Keratinocyte (primary cell): ENCODE measurements around the gene MTF1. TPM values are rescaled to one million over a fixed set of nuclear protein-coding genes. Genes with fewer than 3 reads are reported as not detected.

Experiments
- DNase-seq: peaks from one replicate; pipeline ENCODE4 v3.0.0-alpha.2; 2011; ENCODE audit warnings: low read depth, missing footprints, low spot score
- FAIRE-seq: peaks from 2 replicates; lab custom pipeline; 2011; peaks lifted over from hg19 to GRCh38; lab: Jason Lieb, UNC
- H2AFZ ChIP-seq: 2 replicates; pipeline ENCODE4 v1.6.0; 2012; ENCODE audit warnings: low read length, control low read depth, inconsistent platforms; ENCODE audit not compliant: control insufficient read depth
- H3K27ac ChIP-seq: 2 replicates; pipeline ENCODE4 v1.5.1; 2011; ENCODE audit warnings: low read length; ENCODE audit not compliant: control insufficient read depth, insufficient read depth
- H3K27me3 ChIP-seq: 3 replicates; pipeline ENCODE4 v1.6.0; 2011; ENCODE audit warnings: low read length; ENCODE audit not compliant: control insufficient read depth, insufficient read depth; ENCODE audit errors: extremely low read depth
- H3K36me3 ChIP-seq, 2 experiments: 2 replicates in 1 of 2; 3 replicates in 1 of 2; pipeline ENCODE4 v1.5.1; 2011; ENCODE audit warnings: low read length in 2 of 2, mild to moderate bottlenecking in 1 of 2; ENCODE audit not compliant: control insufficient read depth in 2 of 2, insufficient read depth in 2 of 2; ENCODE audit errors: extremely low read depth in 1 of 2
- H3K4me1 ChIP-seq: 3 replicates; pipeline ENCODE4 v1.5.1; 2011; ENCODE audit warnings: low read length; ENCODE audit not compliant: control insufficient read depth, insufficient read depth; ENCODE audit errors: extremely low read depth
- H3K4me2 ChIP-seq: 3 replicates; pipeline ENCODE4 v1.6.0; 2011; ENCODE audit warnings: low read depth, low read length; ENCODE audit not compliant: control insufficient read depth, insufficient read depth; ENCODE audit errors: extremely low read depth
- H3K4me3 ChIP-seq, 3 experiments: fragments of 200-600 bp in 1 of 3; sonication (generic) in 1 of 3; 2 replicates in 2 of 3; 3 replicates in 1 of 3; pipeline ENCODE4 v1.5.1; 2011 to 2016; ENCODE audit warnings: low read length in 3 of 3, mild to moderate bottlenecking in 3 of 3, control low read depth in 2 of 3, inconsistent platforms in 1 of 3, low read depth in 1 of 3, mixed read lengths in 1 of 3, mixed run types in 1 of 3, moderate library complexity in 1 of 3; ENCODE audit not compliant: control insufficient read depth in 2 of 3, insufficient read depth in 2 of 3; ENCODE audit errors: extremely low read depth in 1 of 3
- H3K79me2 ChIP-seq: 2 replicates; pipeline ENCODE4 v1.6.0; 2012; ENCODE audit warnings: low read length; ENCODE audit not compliant: control insufficient read depth, insufficient read depth
- H3K9ac ChIP-seq: 3 replicates; pipeline ENCODE4 v1.6.0; 2011; ENCODE audit warnings: low read length; ENCODE audit not compliant: control insufficient read depth, insufficient read depth; ENCODE audit errors: extremely low read depth
- H3K9me1 ChIP-seq: 3 replicates; pipeline ENCODE4 v1.6.0; 2011; ENCODE audit warnings: low read length; ENCODE audit not compliant: control insufficient read depth, insufficient read depth; ENCODE audit errors: extremely low read depth
- H3K9me3 ChIP-seq: 2 replicates; pipeline ENCODE4 v1.5.1; 2012; ENCODE audit warnings: low read depth, low read length; ENCODE audit not compliant: control insufficient read depth
- H4K20me1 ChIP-seq: 3 replicates; pipeline ENCODE4 v1.6.0; 2011; ENCODE audit warnings: low read length; ENCODE audit not compliant: control insufficient read depth, insufficient read depth; ENCODE audit errors: extremely low read depth
- EZH2 ChIP-seq: IDR thresholded peaks from one replicate; pipeline ENCODE4 v1.6.1; 2012; ENCODE audit warnings: inconsistent platforms, mild to moderate bottlenecking, low read length, moderate library complexity
- dilution Hi-C: fragments of 300-500 bp; cut with MboI; formaldehyde crosslinking; loops from one replicate; pipeline ENCODE4 v1.7.0; 2020; ENCODE audit warnings: low sequenced_read_pairs; ENCODE audit not compliant: extremely low pct_ligation_motif_present
- polyA plus RNA-seq, 5 experiments: library from polyadenylated mRNA; depleted of rRNA in 3 of 5; stranded (reverse) in 3 of 5; stranded (forward) in 1 of 5; unstranded in 1 of 5; fragments of >200 nt; gene quantifications; 1 replicate in 1 of 5; 2 replicates in 3 of 5; 3 replicates in 1 of 5; pipeline versions ENCODE4 v1.2.1 to v1.2.3, GENCODE V29; 2011 to 2012; ENCODE audit warnings: missing spikeins in 2 of 5, low read depth in 1 of 5, low replicate concordance in 1 of 5
- TF ChIP-seq, protein P1 (sequence below), 3 experiments: IDR thresholded peaks in 1 of 3; conservative IDR thresholded peaks in 1 of 3; optimal IDR thresholded peaks in 1 of 3; 2 replicates in 2 of 3; 3 replicates in 1 of 3; pipeline versions ENCODE3 to v1.5.1; 2011; ENCODE audit warnings: low read length in 3 of 3, mild to moderate bottlenecking in 3 of 3, moderate library complexity in 2 of 3, control low read depth in 1 of 3, inconsistent platforms in 1 of 3; ENCODE audit not compliant: insufficient read depth in 2 of 3; ENCODE audit errors: extremely low read depth in 1 of 3

MTF1 gene
- polyA plus RNA-seq, 1 donor (not counting 4 experiments of a cell fraction or from before 2014, with no cell fraction given): 13.1 TPM

- no peak for TF ChIP-seq EZH2
- TF ChIP-seq, protein P1, sequence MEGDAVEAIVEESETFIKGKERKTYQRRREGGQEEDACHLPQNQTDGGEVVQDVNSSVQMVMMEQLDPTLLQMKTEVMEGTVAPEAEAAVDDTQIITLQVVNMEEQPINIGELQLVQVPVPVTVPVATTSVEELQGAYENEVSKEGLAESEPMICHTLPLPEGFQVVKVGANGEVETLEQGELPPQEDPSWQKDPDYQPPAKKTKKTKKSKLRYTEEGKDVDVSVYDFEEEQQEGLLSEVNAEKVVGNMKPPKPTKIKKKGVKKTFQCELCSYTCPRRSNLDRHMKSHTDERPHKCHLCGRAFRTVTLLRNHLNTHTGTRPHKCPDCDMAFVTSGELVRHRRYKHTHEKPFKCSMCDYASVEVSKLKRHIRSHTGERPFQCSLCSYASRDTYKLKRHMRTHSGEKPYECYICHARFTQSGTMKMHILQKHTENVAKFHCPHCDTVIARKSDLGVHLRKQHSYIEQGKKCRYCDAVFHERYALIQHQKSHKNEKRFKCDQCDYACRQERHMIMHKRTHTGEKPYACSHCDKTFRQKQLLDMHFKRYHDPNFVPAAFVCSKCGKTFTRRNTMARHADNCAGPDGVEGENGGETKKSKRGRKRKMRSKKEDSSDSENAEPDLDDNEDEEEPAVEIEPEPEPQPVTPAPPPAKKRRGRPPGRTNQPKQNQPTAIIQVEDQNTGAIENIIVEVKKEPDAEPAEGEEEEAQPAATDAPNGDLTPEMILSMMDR (optimal IDR thresholded peaks at IDR 0.05 in 1 of 3, IDR thresholded peaks at IDR 0.05 in 1 of 3, conservative IDR thresholded peaks at IDR 0.05 in 1 of 3; ENCODE audit: extremely low read depth in 1 of 3, insufficient read depth in 2 of 3, low read length in 3 of 3): no peak
- Histone ChIP-seq H3K4me1 (no peaks in the 10 kb centered on the region), H3K9me1 (no peaks in the 10 kb centered on the region), H3K4me3 (no peak overlapping the region), H3K9ac (no peak overlapping the region), H3K27me3 (peaks cover 61% of the 10 kb centered on the region), H3K27ac (no peak overlapping the region), H4K20me1 (no peaks in the 10 kb centered on the region), H3K9me3 (no peaks in the 10 kb centered on the region), H2AFZ (no peak overlapping the region), H3K79me2 (no peaks in the 10 kb centered on the region), H3K36me3 (no peaks in the 10 kb centered on the region), H3K4me2 (no peak overlapping the region)
- FAIRE-seq (no peak), DNase-seq (no peak)
- dilution Hi-C loops: no loop called here
Measured at GRCh38 chr1:37767488-37767887, 91.9 kb downstream of the MTF1 start.

DNA sequence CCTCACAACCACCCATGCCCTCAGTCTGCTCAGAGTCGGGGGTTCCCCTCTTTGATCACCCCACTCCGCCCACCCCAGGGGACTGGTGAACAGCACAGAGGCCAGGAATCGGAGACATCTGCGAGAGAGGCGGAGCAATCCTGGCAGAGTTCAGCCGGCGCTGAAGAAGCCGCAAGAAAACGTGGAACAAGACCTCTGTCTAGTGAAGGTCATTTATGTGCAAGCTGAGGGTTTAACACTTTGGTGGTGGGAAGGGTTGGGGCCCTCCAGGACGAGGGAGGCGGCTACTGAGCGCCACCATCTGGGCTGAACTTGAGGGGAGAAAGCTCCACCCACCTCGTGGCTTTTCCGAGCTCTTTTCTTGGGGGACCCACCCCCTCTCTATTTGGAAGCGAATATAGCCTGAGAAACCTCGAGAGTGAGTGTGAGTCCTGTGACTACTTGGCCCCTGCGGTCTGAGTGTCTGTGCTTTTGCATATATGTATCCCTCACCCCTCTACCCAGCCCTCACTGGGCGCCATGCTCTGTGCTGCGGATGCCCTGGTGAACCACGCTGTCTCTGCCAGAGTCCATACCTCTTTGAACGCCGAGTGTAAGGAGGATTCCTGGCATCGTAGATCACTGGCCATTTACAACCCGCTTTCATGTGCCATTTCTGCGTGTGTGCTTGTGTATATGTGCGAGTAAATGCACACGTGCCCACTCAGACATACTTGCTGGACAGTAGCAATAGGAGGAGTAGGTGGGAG, 93.3 kb downstream of the MTF1 start:
- H3K36me3 ChIP-seq: no peaks in the 10 kb centered on the region
- TF ChIP-seq, protein P1 (optimal IDR thresholded peaks at IDR 0.05 in 1 of 3, IDR thresholded peaks at IDR 0.05 in 1 of 3, conservative IDR thresholded peaks at IDR 0.05 in 1 of 3; ENCODE audit: extremely low read depth in 1 of 3, insufficient read depth in 2 of 3, low read length in 3 of 3): peak in 1 of 3 experiments; percentile 35
- peak; percentile 75 for TF ChIP-seq EZH2
- DNase-seq (no peak), FAIRE-seq (no peak)
- no peak overlapping the region for H2AFZ ChIP-seq
- no peaks in the 10 kb centered on the region for H4K20me1 ChIP-seq
- no peak overlapping the region for H3K9ac ChIP-seq
- H3K9me1 ChIP-seq: no peaks in the 10 kb centered on the region
- no peak overlapping the region for H3K4me3 ChIP-seq
- no peaks in the 10 kb centered on the region for H3K79me2 ChIP-seq
- H3K9me3 ChIP-seq: no peaks in the 10 kb centered on the region
- peaks cover 69% of the 10 kb centered on the region for H3K27me3 ChIP-seq
- no peaks in the 10 kb centered on the region for H3K4me1 ChIP-seq
- peak overlapping the region; percentile 10 for H3K4me2 ChIP-seq
- dilution Hi-C loops: no loop called here
- H3K27ac ChIP-seq: no peak overlapping the region
